ENCODE results near the gene NECAB3. TPM values are rescaled to one million over a fixed set of nuclear protein-coding genes. Genes with fewer than 3 reads are reported as not detected.

The NECAB3 gene
- total and polyA plus RNA-seq, 2 of the 13 experiments (the other 11 are each of a cell fraction or from before 2014, with no cell fraction given), result 61.5 to 65.5 TPM

DNA sequence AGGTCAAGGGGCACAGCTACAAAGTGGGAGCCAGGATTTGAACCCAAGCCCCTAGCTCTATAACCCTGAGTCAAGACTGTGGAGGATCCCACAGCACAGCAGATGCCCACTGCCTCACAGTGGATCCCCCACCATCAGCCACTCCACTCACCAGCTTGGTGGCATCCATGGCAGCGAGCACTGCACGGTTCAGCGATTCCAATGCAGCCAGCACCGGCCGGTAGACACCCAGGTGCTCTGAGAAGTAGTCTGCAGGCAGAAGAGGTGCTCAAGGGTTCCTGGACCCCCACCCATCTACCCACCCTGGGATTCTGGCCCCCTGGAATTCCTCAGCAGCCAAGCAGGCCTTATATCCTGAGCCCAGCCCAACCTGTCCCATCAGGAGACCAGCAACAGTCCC is 5.0 kb downstream of the NECAB3 start:
- H2AFZ ChIP-seq (ENCODE audit: low read length), result no peak overlapping the region
- H3K9ac ChIP-seq (ENCODE audit: insufficient read depth, low read depth, low read length), result no peak overlapping the region
- peak; percentile 19 for TF ChIP-seq ZNF768 (CRISPR knock-in tag; IDR thresholded peaks at IDR 0.05)
- TF ChIP-seq RBFOX2 (IDR thresholded peaks at IDR 0.05; ENCODE audit: low read depth, low read length), result 0 out of 2 replicates have a peak, but pooled peaks have one; percentile 44
- no peak for TF ChIP-seq DNMT1 (CRISPR knock-in tag; IDR thresholded peaks at IDR 0.05)
- TF ChIP-seq, protein P1, sequence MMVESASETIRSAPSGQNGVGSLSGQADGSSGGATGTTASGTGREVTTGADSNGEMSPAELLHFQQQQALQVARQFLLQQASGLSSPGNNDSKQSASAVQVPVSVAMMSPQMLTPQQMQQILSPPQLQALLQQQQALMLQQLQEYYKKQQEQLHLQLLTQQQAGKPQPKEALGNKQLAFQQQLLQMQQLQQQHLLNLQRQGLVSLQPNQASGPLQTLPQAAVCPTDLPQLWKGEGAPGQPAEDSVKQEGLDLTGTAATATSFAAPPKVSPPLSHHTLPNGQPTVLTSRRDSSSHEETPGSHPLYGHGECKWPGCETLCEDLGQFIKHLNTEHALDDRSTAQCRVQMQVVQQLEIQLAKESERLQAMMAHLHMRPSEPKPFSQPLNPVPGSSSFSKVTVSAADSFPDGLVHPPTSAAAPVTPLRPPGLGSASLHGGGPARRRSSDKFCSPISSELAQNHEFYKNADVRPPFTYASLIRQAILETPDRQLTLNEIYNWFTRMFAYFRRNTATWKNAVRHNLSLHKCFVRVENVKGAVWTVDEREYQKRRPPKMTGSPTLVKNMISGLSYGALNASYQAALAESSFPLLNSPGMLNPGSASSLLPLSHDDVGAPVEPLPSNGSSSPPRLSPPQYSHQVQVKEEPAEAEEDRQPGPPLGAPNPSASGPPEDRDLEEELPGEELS (CRISPR knock-in tag; IDR thresholded peaks at IDR 0.05), result 0 out of 2 replicates have a peak, but pooled peaks have one; percentile 13
- TF ChIP-seq ZFP36 (IDR thresholded peaks at IDR 0.05; ENCODE audit: borderline replicate concordance, low read depth, low read length, partially characterized antibody), result no peak
- TF ChIP-seq ZNF878 (CRISPR knock-in tag; IDR thresholded peaks at IDR 0.05), result no peak
- peak; percentile 38; the same call in 1 of the 2 replicates for TF ChIP-seq ZNF776 (CRISPR knock-in tag; IDR thresholded peaks at IDR 0.05)
- TF ChIP-seq, protein P2, sequence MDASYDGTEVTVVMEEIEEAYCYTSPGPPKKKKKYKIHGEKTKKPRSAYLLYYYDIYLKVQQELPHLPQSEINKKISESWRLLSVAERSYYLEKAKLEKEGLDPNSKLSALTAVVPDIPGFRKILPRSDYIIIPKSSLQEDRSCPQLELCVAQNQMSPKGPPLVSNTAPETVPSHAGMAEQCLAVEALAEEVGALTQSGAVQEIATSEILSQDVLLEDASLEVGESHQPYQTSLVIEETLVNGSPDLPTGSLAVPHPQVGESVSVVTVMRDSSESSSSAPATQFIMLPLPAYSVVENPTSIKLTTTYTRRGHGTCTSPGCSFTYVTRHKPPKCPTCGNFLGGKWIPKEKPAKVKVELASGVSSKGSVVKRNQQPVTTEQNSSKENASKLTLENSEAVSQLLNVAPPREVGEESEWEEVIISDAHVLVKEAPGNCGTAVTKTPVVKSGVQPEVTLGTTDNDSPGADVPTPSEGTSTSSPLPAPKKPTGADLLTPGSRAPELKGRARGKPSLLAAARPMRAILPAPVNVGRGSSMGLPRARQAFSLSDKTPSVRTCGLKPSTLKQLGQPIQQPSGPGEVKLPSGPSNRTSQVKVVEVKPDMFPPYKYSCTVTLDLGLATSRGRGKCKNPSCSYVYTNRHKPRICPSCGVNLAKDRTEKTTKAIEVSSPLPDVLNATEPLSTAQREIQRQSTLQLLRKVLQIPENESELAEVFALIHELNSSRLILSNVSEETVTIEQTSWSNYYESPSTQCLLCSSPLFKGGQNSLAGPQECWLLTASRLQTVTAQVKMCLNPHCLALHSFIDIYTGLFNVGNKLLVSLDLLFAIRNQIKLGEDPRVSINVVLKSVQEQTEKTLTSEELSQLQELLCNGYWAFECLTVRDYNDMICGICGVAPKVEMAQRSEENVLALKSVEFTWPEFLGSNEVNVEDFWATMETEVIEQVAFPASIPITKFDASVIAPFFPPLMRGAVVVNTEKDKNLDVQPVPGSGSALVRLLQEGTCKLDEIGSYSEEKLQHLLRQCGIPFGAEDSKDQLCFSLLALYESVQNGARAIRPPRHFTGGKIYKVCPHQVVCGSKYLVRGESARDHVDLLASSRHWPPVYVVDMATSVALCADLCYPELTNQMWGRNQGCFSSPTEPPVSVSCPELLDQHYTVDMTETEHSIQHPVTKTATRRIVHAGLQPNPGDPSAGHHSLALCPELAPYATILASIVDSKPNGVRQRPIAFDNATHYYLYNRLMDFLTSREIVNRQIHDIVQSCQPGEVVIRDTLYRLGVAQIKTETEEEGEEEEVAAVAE (CRISPR knock-in tag; IDR thresholded peaks at IDR 0.05; ENCODE audit: borderline replicate concordance), result no peak
- 0 out of 2 replicates have a peak, but pooled peaks have one; percentile 32 for TF ChIP-seq NFKB2 (CRISPR knock-in tag; IDR thresholded peaks at IDR 0.05; ENCODE audit: borderline replicate concordance)
- TF ChIP-seq AGO2 (optimal IDR thresholded peaks at IDR 0.05; ENCODE audit: low read depth, low read length), result peak; percentile 57
- no peak overlapping the region for H3K27ac ChIP-seq (ENCODE audit: extremely low read length, insufficient read depth, low read length)
- intact Hi-C loops (cut with micrococcal nuclease; ENCODE audit: unreplicated experiment), result no loop called here
- H3K4me3 ChIP-seq (replicated peaks in 1 of 3; ENCODE audit: insufficient read depth in 1 of 3, low read depth in 2 of 3, low read length in 3 of 3), result no peak overlapping the region
- POLR2A ChIA-PET, result no interaction called here
- no peaks in the 10 kb centered on the region for H3K9me3 ChIP-seq (ENCODE audit: low read length)
- H4K20me1 ChIP-seq (ENCODE audit: insufficient read depth, low read length), result 0 out of 2 replicates have a peak, but pooled peaks cover 3% of the 10 kb centered on the region
- no peak for ATAC-seq
- H3K79me2 ChIP-seq (ENCODE audit: insufficient read depth, low read length), result peaks cover 27% of the 10 kb centered on the region
- peaks cover 47% of the 10 kb centered on the region for H3K4me1 ChIP-seq (ENCODE audit: insufficient read depth, low read length)
- in situ Hi-C loops (cut with HindIII; ENCODE audit: extremely low pct_ligation_motif_present, low pct_unique_long_range_greater_than_20kb), result no loop called here
- WGBS (ENCODE audit: low lambda C conversion rate), result 96% methylated on average over 4 of the region's 5 CpGs
- CTCF ChIA-PET (ENCODE audit: low intra/inter-chr PET ratio, low total read pairs), result no interaction called here
- no peak for DNase-seq (ENCODE audit: low spot score)
- FAIRE-seq, result no peak
- no peak overlapping the region for H3K4me2 ChIP-seq (ENCODE audit: low read depth, low read length)
- peaks cover 0 to 3% of the 10 kb centered on the region in 2 experiments; a peak in 1 of 5 replicates for H3K27me3 ChIP-seq (ENCODE audit: control insufficient read depth in 1 of 2, insufficient read depth in 2 of 2, low read length in 2 of 2)
- H3K36me3 ChIP-seq (replicated peaks in 1 of 2; ENCODE audit: control insufficient read depth in 1 of 2, insufficient read depth in 2 of 2, low read length in 2 of 2), result peaks cover 19 to 41% of the 10 kb centered on the region in 2 experiments
- BruUV-seq (replicated peaks), result no TSS peak
